DMS 273 treated with DMSO at 0.1 percent for 48 hours (cell line): ENCODE data around the gene PSPH.
"Not testable (repeated sequence)": the region's sequence is repeated elsewhere in the genome, so short reads cannot be mapped to it uniquely, and the experiment has no call there.

Experiments used
- DNase-seq: peaks from one replicate; lab custom pipeline; 2025; lab: John Stamatoyannopoulos, UW

The PSPH gene

DNA sequence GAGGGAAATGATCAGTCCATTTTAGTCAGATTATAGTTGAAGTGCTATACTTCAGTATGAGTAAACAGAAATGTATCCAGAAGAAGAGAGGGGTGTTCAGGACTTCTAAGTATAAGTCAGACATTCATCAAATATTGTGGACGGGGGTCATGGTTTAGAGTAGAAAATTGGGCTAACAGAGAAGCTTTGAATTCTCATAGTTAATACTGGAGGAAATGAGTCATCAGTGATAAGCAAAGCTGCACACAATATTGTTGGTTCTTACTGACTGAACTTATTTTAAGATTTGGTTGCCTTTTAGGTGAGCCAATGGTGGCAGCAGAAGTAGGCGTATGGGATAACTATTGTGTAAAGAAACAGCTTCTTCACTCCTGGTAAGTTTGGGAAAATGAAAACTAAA is 11.1 kb upstream of the PSPH start:
- no peak for DNase-seq

- no peak for DNase-seq
Observed at GRCh38 chr7:56053993-56054392, 2.7 kb upstream of the PSPH start.

- no peak for DNase-seq
Observed at GRCh38 chr7:56053379-56053778, 2.1 kb upstream of the PSPH start.

GRCh38 chr7:56051053-56051338 is 248 bp downstream of the PSPH start:
- DNase-seq: no peak

DNA sequence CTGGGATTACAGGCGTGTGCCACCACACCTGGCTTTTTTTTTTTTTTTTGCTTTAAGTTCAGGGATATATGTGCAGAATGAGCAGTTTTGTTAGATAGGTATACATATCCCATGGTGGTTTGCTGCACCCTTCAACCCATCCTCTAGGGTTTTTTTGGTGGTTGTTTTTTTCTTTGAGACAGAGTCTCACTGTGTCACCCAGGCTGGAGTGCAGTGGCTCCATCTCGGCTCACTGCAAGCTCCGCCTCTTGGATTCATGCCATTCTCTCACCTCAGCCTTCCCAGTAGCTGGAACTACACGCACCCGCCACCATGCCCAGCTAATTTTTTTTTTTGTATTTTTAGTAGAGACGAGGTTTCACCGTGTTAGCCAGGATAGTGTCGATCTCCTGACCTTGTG is 2.5 kb downstream of the PSPH start:
- DNase-seq: not testable (repeated sequence)

GRCh38 chr7:56048245-56048644 is 3.0 kb downstream of the PSPH start:
- no peak for DNase-seq

GRCh38 chr7:56047446-56048116 is 3.7 kb downstream of the PSPH start:
- not testable (repeated sequence) for DNase-seq

DNA sequence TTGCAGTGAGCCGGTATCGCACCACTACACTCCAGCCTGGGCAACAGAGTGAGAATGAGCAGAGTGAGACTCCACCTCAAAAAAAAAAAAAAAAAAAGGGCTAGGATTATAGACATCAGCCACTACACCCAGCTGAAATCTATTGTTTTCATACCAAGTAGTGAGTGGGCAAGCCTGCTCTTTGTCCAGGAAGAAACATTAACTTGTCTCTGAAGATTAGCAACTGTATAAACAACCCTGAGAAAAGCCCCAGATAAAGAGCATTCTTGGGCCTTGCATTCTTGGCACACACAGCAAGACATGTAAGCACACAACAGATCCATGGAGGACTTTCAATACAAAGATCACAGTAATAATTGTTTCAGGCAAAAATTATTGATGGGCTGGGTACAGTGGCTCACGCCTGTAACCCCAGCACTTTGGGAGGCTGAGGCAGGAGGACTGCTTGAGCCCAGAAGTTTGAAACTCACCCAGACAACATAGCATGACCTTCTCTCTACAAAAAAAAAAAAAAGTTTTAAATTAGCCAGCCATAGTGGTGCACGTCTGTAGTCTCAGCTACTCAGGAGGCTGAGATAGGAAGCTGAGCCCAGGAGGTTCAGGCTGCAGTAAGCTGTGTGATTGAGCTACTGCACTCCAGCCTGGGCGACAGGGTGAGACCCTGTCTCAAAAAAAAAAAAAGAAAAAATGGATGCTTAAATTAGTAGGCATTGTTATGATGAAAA is 4.4 kb downstream of the PSPH start:
- no peak for DNase-seq

DNA sequence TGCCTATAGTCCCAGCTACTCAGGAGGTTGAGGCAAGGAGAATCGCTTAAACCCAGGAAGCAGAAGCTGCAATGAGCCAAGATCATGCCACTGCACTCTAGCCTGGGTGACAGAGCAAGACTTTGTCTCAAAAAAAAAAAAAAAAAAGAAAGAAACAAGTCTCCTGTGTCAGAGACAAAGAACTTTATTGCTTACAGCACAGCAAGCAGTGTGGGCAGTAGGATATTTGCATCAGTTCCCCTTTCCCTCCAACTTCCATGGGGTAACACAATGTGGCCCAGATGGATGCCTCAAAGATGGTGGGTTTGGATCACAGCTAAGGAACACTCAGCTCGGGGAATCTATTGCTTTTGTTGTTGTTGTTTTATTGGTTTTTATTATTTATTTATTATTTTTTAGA is 5.5 kb downstream of the PSPH start:
- not testable (repeated sequence) for DNase-seq

- no peak for DNase-seq
Observed at GRCh38 chr7:56040730-56041129, 10.5 kb downstream of the PSPH start.

DNA sequence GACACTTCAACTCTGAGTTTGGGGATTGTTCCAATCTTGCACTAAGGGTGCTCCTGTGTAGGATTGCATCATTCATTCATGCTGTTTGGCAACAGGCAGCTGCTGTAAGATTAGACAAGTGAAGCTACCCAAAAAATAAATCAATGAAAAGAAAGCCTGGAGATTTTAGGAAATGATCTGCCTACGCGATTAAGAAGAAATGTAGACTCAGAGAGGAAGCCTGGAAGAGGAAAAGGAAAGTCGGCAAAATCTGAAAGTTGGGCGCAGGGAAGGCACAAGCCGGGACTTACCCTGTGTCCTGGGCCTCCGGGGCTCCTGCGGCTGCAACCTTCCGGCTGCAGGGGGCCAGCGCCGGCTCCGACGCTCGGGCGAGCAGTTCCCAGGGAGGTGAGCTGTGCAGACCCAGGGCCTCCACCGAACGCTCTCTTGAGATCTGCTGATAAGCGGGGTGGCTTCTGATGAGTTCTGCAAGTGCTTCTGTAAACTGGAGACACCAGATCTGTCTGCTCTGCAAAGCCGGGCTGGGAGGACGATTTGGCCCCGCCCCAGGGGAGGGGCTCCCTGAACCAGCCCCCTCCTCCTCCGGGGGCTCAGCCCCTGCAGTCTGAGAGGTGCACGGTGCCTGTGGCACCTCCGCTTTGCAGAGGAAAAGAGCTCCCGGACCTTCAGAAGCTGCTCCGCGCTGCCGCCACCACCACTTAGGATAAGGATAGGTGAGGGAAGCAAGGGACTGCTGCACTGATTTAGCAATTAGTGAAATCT is 17.4 kb downstream of the PSPH start:
- peak; percentile 12 for DNase-seq

- DNase-seq: not testable (repeated sequence)
Observed at GRCh38 chr7:56032578-56032977, 18.7 kb downstream of the PSPH start.

- not testable (repeated sequence) for DNase-seq
Observed at GRCh38 chr7:56031556-56031955, 19.7 kb downstream of the PSPH start.

- no peak for DNase-seq
Observed at GRCh38 chr7:56030340-56030739, 20.9 kb downstream of the PSPH start.

- DNase-seq: no peak
Observed at GRCh38 chr7:56028942-56029630, 22.2 kb downstream of the PSPH start.

- no peak for DNase-seq
Observed at GRCh38 chr7:56026538-56026937, 24.7 kb downstream of the PSPH start.

GRCh38 chr7:56023500-56023899 is 27.7 kb downstream of the PSPH start:
- no peak for DNase-seq

- DNase-seq: no peak
Observed at GRCh38 chr7:56019501-56019900, 31.7 kb downstream of the PSPH start.

GRCh38 chr7:56017015-56017414 is 34.2 kb downstream of the PSPH start:
- not testable (repeated sequence) for DNase-seq

GRCh38 chr7:56009695-56010094 is 41.5 kb downstream of the PSPH start:
- DNase-seq: peak; percentile 50

DNA sequence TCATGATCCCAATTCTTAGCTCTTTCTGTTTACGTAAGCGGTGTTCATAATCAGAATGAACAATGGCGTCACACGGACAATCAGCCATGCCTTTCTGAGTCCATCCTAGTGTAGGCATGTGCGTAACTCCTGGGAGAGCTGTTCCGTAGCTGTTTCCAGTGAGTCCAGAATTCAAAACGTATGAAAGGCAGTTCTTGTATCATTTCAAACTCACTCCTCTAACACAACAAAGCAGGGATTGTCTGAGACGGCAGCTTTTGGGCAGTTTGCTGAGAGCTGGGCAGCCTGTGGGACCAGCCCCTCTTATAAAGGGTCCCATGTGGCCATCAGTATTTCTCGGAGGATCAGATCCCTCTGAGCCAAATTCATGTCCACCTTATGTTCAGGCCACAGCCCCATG is 43.4 kb downstream of the PSPH start:
- DNase-seq: no peak

DNA sequence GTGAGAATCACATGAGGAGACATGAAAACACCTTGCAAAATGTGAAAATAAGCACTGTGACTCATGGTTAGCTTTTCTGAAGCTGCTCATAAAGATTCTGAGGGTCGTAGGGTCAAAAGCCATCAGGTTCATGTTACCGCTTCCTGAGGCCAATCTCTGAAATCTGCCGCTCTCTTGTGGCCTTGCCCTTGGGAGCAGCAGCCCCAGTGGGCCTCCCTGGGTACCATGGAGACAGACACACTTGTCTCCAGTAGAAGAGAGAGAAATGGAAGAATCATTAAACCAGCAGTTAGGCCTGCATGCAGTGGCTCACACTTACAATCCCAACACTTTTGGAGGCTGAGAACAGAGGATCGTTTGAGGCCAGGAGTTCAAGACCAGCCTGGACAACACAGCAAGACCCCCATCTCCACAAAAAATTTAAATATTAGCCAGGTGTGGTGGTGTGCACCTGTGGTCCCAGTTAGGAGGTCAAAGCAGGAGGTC is 44.0 kb downstream of the PSPH start:
- DNase-seq: no peak
